SU-DHL-6 (cell line): ENCODE measurements around the gene PLXNB1.

ENCODE experiments used
- H2AFZ ChIP-seq: fragments of 200-600 bp; sonication (generic); 2 replicates; pipeline ENCODE4 v1.6.1; 2014; ENCODE audit warnings: low read depth, mild to moderate bottlenecking, moderate library complexity, mixed read lengths, antibody characterized with exemption, low read length; ENCODE audit not compliant: severe bottlenecking
- H3F3A ChIP-seq: fragments of 200-600 bp; shearing (Covaris generic); 2 replicates; pipeline ENCODE4 v1.6.0; 2016; ENCODE audit warnings: antibody characterized with exemption, mild to moderate bottlenecking; ENCODE audit not compliant: insufficient read depth
- H3K27ac ChIP-seq: fragments of 200-600 bp; sonication (generic); 2 replicates; pipeline ENCODE4 v1.5.1; 2016; ENCODE audit warnings: low read depth, mild to moderate bottlenecking, low read length, moderate library complexity, mixed read lengths
- H3K27me3 ChIP-seq: fragments of 200-600 bp; sonication (generic), shearing (Covaris generic); 2 replicates; pipeline ENCODE4 v1.6.0; 2014; ENCODE audit warnings: mild to moderate bottlenecking, low read length
- H3K36me3 ChIP-seq: fragments of 200-600 bp; sonication (generic); 2 replicates; pipeline ENCODE4 v1.6.1; 2014; ENCODE audit warnings: mild to moderate bottlenecking, low read length, mixed read lengths
- H3K4me2 ChIP-seq: fragments of 300-600, 200-600 bp; shearing (Covaris generic), sonication (generic); 2 replicates; pipeline ENCODE4 v1.6.0; 2014; ENCODE audit warnings: low read length, low read depth, mild to moderate bottlenecking; ENCODE audit not compliant: poor library complexity, severe bottlenecking
- H3K4me3 ChIP-seq: fragments of 200-600 bp; sonication (generic); 2 replicates; pipeline ENCODE4 v1.5.1; 2014; ENCODE audit warnings: antibody characterized with exemption, low read length, mild to moderate bottlenecking, mixed read lengths; ENCODE audit not compliant: insufficient read depth, poor library complexity, severe bottlenecking
- H3K79me2 ChIP-seq: fragments of 200-600 bp; sonication (generic); 2 replicates; pipeline ENCODE4 v1.6.1; 2014; ENCODE audit warnings: mild to moderate bottlenecking, low read length, moderate library complexity; ENCODE audit not compliant: insufficient read depth
- H3K9ac ChIP-seq: fragments of 200-600 bp; sonication (generic); 2 replicates; pipeline ENCODE4 v1.7.0; 2014; ENCODE audit warnings: mild to moderate bottlenecking, low read length
- H3K9me2 ChIP-seq: fragments of 200-600 bp; sonication (generic); replicated peaks from 2 replicates; pipeline ENCODE4 v1.6.1; 2014; ENCODE audit warnings: low read length; ENCODE audit not compliant: insufficient read depth
- H3K9me3 ChIP-seq: fragments of 200-600 bp; sonication (generic); 2 replicates; pipeline ENCODE4 v1.6.1; 2014; ENCODE audit warnings: low read length, mixed read lengths; ENCODE audit not compliant: insufficient read depth
- H4K20me1 ChIP-seq: fragments of 200-600 bp; sonication (generic); 2 replicates; pipeline ENCODE4 v1.6.1; 2014; ENCODE audit warnings: low read depth, mild to moderate bottlenecking, antibody characterized with exemption, low read length, moderate library complexity, mixed read lengths
- EZH2phosphoT487 ChIP-seq: fragments of 200-600 bp; sonication (generic), shearing (Covaris generic); conservative IDR thresholded peaks from 2 replicates; pipeline ENCODE4 v1.6.1; 2018; ENCODE audit warnings: mild to moderate bottlenecking, antibody characterized with exemption, low read length, moderate library complexity, mixed read lengths
- TF ChIP-seq, protein P1 (sequence below): fragments of 200-600 bp; sonication (generic); IDR thresholded peaks from one replicate; pipeline ENCODE4 v1.5.1; 2017; ENCODE audit warnings: antibody characterized with exemption, mild to moderate bottlenecking, low read length, moderate library complexity; ENCODE audit not compliant: insufficient read depth, poor library complexity, severe bottlenecking

The PLXNB1 gene

DNA sequence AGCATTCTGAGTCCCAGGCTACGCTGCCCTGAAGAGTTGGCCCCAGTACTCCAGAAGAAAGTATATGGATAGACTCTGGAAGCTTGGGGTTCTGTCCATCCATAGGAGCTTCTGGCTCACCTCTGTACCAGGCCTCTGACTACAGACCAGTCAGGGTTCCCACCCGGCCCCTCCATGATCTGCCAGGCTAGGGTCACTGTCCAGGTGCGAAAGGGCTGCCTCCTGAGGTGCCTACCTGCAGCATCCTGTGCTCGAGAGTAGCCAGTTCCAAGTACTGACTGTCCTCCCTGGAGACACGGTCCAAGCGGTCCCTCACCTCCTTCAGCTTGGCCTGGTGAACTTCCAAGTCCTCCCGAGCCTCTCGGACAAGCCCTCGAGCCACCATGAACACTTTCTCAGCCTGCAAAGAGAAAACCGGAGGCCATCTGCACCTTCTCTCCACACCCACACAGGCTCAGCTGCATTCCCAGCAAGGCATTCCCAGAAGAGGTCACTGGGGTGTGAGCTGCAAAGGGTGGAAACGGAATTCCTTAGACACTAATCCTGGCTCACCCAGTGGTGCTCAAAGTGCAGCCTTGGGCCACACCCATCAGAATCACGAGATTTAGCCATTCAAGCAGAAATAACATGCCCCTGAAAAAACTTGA lies 3.7 kb upstream of the PLXNB1 start:
- peaks cover 13% of the 10 kb centered on the region for H3F3A ChIP-seq
- H3K27ac ChIP-seq, result no peak overlapping the region
- H4K20me1 ChIP-seq, result no peaks in the 10 kb centered on the region
- H3K9ac ChIP-seq, result no peak overlapping the region
- no peaks in the 10 kb centered on the region for H3K27me3 ChIP-seq
- TF ChIP-seq, protein P1, sequence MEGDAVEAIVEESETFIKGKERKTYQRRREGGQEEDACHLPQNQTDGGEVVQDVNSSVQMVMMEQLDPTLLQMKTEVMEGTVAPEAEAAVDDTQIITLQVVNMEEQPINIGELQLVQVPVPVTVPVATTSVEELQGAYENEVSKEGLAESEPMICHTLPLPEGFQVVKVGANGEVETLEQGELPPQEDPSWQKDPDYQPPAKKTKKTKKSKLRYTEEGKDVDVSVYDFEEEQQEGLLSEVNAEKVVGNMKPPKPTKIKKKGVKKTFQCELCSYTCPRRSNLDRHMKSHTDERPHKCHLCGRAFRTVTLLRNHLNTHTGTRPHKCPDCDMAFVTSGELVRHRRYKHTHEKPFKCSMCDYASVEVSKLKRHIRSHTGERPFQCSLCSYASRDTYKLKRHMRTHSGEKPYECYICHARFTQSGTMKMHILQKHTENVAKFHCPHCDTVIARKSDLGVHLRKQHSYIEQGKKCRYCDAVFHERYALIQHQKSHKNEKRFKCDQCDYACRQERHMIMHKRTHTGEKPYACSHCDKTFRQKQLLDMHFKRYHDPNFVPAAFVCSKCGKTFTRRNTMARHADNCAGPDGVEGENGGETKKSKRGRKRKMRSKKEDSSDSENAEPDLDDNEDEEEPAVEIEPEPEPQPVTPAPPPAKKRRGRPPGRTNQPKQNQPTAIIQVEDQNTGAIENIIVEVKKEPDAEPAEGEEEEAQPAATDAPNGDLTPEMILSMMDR, result no peak
- TF ChIP-seq EZH2phosphoT487, result no peak
- H3K9me3 ChIP-seq, result no peaks in the 10 kb centered on the region
- H2AFZ ChIP-seq, result no peak overlapping the region
- no peaks in the 10 kb centered on the region for H3K9me2 ChIP-seq
- no peak overlapping the region for H3K4me3 ChIP-seq
- H3K36me3 ChIP-seq, result no peaks in the 10 kb centered on the region
- H3K4me2 ChIP-seq, result no peak overlapping the region
- H3K79me2 ChIP-seq, result no peaks in the 10 kb centered on the region

DNA sequence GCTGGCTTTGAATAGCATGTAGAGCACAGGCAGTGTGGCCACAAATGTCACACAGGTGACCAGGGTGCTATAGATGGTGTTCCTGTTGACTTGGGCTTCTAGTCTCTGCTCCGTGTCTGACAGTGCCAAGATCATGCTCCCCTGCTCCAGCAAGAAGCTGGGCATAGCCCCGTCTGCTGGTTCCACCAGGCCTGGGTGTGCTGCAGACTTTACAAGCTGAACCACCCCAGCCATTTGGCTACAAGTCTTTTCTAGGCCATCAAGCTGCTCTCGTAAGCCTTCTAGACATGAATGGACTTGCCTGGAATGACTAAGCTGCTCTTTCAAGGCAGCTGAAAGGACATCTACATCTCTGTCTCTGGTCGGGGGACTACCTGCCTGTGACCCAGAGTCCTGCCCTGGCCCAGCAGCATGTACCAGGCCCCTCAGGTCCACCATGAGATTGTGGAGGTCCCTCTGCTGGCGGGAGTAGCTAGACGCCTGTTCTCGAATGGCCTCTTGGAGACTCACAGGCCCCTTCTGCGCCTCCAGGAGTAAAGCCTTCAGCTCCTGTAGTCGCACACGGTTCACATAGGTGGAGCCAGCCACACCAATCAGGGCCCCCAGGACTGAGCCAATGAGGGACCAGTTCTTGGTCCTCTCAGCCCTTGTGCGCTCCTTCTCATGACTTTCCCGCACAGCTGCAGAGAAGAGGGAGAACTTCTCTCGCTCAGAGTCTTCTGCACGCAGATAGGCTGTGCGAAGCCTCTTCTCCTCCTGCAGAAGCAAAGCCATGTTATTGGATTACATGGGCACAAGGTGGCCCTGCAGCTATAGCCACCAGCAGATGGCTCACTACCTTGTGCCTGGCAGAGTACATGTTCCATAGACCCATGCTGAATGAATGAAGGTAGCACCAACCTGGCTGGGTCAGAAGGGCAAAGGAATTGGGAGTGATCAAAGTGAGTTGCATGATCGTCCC lies 2.8 kb upstream of the PLXNB1 start:
- peaks cover 4% of the 10 kb centered on the region; the same call in 1 of the 2 replicates for H3F3A ChIP-seq
- no peak overlapping the region for H2AFZ ChIP-seq
- no peak overlapping the region for H3K4me2 ChIP-seq
- H3K9ac ChIP-seq, result no peak overlapping the region
- H3K27me3 ChIP-seq, result no peaks in the 10 kb centered on the region
- no peaks in the 10 kb centered on the region for H3K36me3 ChIP-seq
- no peaks in the 10 kb centered on the region for H3K9me3 ChIP-seq
- TF ChIP-seq EZH2phosphoT487, result no peak
- TF ChIP-seq, protein P1, result no peak
- H3K27ac ChIP-seq, result no peak overlapping the region
- no peak overlapping the region for H3K4me3 ChIP-seq
- no peaks in the 10 kb centered on the region for H4K20me1 ChIP-seq
- H3K9me2 ChIP-seq, result no peaks in the 10 kb centered on the region
- H3K79me2 ChIP-seq, result no peaks in the 10 kb centered on the region

DNA sequence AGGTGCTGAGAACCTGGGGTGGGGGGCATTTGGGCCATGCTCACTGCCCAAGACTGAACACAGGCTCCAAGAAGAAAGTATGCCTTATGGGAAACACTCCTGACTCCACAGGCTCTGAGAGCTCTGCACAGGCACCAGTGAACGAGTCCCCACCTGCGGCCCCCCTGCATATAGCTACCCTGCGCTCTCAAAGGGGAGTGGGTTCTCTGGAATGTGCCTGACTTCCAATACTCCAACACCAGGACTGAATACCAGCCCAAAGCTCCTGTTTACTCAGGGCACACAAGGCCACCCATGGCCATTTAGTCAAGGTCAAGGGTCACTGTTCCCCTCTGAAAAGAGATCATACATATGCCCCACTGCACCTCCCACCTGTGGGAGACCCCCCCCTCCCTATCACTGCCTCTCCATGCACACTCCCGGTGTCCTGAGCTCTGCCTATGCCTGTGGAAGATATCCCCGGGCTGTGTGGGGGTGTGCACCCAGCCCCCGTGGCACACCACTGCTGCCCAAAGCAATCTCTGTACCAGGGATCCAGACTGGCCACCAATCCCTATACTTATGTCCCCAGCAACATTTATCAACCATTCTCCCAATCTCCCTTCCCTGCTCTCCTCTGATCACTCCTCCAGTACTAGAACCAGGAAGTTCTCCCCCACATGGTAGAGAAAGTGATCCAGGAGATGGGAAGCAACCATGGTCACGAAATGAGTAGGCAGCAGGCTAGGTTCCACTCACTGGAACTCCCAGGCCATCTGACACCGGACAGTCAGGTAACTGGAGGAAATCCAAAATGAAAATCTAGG lies 1.5 kb upstream of the PLXNB1 start:
- H3K27me3 ChIP-seq, result no peaks in the 10 kb centered on the region
- no peak overlapping the region for H3K9ac ChIP-seq
- TF ChIP-seq, protein P1, result no peak
- TF ChIP-seq EZH2phosphoT487, result no peak
- no peaks in the 10 kb centered on the region for H4K20me1 ChIP-seq
- H3K79me2 ChIP-seq, result no peaks in the 10 kb centered on the region
- H3K36me3 ChIP-seq, result no peaks in the 10 kb centered on the region
- H3K9me3 ChIP-seq, result no peaks in the 10 kb centered on the region
- H3K9me2 ChIP-seq, result no peaks in the 10 kb centered on the region
- no peak overlapping the region for H2AFZ ChIP-seq
- H3K4me3 ChIP-seq, result no peak overlapping the region
- H3K27ac ChIP-seq, result no peak overlapping the region
- H3F3A ChIP-seq, result 0 out of 2 replicates have a peak, but pooled peaks cover 3% of the 10 kb centered on the region
- no peak overlapping the region for H3K4me2 ChIP-seq
